Raji (cell line): ENCODE measurements around the gene YTHDF1.

Experiments used
- POLR2A ChIP-seq: IDR thresholded peaks from 2 replicates; pipeline ENCODE4 v1.6.1; 2011; ENCODE audit warnings: low read depth, low read length, control low read depth; ENCODE audit not compliant: insufficient read depth

Gene YTHDF1

GRCh38 chr20:63224412-63225081 lies 8.6 kb upstream of the YTHDF1 start:
- TF ChIP-seq POLR2A: no peak

- TF ChIP-seq POLR2A: no peak
These were observed 7.9 kb upstream of the YTHDF1 start for GRCh38 chr20:63223826-63224207.

DNA sequence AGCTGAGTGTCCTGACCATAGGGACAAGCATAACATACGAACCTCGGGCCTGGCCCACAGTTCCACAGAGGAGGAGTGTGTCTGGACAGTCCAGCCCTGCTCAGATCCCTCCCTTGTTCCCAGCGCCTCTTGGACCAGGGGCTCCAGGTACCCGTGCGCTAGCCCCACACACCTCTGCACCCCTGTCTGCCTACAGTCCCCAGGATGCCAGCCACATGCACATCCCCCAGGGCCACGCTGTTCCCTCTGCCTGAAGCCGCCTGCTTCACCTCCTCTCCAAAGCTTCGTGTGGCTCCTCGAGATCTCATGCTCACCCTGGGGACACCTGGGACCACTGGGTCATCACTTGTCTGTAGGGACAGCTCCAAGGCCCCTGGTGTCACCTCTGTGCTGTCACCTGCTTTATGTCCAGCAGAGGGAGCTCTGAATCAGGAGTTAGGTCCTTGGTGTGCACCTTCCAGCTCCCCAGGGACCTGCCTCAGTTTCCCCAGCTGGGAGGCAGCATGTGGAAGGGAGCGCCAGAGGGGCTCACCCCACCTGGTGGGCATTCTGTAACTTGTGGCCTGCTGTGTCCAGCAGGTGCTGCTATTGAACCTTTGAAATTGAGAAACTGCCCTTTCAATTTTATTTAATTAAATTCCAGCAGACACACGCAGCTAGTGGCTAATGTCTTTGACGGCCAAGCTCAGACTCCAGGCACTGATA lies 7.3 kb upstream of the YTHDF1 start:
- no peak for TF ChIP-seq POLR2A

- TF ChIP-seq POLR2A: no peak
These were observed 6.6 kb upstream of the YTHDF1 start for GRCh38 chr20:63222541-63222940.

DNA sequence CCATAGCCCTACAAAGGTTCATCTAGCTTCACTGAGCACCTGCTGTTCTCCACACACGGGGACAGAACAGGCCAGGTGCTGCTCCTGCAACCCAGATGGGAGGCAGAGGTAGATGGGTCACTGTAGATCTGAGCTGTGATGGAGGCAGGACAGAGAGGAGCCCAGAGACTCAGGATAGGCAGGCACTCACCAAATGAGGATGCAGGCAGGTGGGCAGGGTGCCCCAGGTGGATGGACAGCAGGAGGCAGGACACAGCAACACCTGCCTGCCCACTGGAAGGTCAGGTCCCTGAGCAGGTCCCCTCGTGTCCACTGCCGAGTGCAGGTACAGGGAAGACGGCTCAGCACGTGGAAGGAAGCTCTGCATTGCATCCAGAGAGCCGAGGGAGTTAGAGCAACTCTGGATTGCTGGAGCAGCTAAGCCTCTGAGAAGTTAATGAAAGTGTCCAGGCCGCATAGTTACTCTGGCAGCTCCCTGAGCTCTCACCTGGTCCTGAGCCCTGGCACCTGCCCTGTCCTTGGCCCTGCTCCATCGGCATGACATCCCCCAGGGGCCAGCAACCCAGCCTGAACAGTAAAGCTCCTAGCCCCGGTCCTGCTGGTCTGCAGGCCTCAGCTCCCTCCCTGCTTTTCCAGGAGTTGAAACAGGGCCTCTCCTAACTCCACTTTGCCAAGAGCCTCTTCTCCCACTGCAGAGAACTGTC lies 4.9 kb upstream of the YTHDF1 start:
- TF ChIP-seq POLR2A: no peak

DNA sequence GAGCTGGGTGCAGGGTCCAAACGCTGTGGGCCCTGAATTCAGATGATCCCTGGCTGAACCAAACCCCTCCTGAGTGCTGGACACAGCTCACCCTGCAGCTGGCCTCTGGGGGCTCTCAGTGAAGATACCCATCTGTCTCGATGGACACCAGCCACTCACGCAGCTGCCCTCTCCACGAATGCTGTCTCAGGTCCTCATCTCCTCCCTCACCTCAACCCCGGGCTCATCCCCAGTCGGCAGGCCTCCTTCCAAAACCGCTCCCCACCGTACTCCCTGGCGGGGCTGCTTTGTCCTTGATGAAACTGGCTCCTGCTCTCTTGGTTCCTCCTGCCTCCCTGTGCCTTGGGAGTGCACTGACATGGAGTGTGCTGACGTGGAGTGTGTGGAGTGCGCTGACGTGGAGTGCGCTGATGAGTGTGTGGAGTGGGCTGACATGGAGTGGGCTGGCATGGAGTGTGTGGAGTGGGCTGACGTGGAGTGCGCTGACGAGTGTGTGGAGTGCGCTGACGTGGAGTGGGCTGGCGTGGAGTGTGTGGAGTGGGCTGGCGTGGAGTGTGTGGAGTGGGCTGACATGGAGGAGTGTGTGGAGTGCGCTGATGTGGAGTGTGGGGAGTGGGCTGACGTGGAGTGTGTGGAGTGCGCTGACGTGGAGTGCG lies 4.1 kb upstream of the YTHDF1 start:
- no peak for TF ChIP-seq POLR2A

- TF ChIP-seq POLR2A: no peak
These were observed 3.5 kb upstream of the YTHDF1 start for GRCh38 chr20:63219447-63219821.

- no peak for TF ChIP-seq POLR2A
These were observed 2.9 kb upstream of the YTHDF1 start for GRCh38 chr20:63218701-63219446.

DNA sequence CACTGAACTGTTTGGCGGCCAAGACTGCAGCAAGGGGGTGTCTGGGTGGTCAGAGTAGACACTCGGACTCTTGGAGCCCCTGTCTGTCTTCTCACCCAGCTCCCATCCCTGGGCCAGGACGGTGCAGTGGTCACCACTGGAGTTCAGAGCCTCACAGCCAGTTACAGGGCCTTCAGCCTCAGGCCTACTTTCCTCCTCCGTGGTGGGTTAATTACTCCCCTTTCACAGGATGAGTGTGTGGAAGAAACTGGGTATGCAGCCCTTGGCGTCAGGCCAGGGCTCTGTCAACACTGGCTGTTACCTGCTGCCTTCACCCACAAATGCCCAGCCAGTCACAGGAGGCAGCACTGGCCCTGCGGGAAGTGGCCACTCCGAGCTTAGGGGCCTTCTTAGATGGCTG lies 1.8 kb upstream of the YTHDF1 start:
- no peak for TF ChIP-seq POLR2A

DNA sequence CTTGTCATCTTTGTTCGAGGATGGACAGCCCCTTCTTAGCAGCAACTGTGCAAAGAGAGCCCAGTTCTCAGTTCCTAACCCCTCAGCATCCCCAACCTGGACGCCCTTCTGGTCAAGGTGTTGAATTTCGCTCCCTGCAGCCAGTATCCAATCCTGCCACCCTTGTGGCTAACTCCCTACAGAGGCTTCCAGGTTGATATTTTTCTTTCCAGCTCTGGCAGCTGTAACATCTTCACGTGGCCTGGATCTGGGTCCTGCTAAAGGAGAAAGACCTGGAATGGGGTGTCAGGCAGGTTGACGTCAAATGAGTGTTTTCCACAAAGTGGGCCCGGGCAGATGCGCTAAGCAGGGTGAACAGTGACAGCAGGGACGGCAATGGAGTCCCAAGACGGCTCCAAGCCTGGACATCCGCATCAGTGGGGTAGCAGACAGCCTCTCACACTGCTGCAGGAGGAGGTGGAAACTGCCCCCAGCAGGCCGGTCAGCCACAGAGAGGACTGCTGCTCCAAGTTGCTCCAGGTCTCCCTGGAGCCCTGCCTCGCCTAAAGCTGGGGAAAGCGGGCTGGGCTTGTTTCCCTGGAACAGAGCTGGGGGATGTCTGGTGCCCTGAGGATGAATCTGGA lies 1.0 kb upstream of the YTHDF1 start:
- no peak for TF ChIP-seq POLR2A

DNA sequence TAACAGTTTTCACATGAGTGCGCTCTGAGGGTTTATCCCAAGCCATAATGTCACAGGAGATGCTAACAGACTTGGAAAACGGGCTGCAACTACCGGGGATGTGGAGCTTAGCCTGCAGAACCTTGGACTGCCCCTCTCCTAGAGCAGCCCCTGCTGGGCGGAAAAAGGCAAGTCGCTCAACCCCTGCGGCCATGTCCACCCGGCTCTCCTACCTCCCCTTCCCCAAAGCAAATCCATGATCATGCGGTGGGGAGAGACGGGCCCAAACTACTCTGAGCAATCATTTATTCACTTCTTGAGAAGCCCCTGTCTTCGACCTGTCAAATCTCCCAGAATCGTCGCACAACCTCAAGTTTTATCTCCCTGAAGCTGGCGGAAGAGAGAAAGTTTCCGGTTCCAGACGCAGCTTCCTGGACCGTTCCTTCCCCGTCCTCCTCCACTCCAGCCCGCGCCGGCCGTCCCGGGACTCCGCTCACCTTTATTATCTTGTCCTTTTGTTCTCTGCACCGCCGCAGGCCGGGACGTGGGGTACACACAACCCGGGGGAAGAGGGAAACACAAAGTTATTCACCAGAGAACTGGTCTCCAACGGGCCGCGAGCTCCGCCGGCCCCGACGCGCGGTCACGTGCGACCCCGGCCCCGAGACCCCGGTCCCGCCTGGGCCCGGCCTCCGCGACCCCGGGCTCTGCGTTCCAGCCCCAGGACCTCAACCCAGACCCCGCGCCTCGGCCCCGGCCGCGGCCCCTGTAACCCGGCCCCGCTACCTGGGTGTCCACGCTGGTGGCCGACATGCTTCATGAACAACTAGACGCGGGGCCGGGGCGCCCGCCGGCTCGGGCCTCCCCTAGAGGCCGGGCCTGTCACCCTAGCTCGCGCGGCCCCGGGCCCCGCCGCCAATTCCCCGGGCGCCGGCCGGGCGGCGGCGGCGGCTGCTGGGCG lies 560 bp downstream of the YTHDF1 start:
- TF ChIP-seq POLR2A: 0 out of 2 replicates have a peak, but pooled peaks have one; percentile 9

- no peak for TF ChIP-seq POLR2A
These were observed 1.4 kb downstream of the YTHDF1 start for GRCh38 chr20:63214514-63214913.

GRCh38 chr20:63212792-63213191 lies 3.1 kb downstream of the YTHDF1 start:
- TF ChIP-seq POLR2A: no peak

DNA sequence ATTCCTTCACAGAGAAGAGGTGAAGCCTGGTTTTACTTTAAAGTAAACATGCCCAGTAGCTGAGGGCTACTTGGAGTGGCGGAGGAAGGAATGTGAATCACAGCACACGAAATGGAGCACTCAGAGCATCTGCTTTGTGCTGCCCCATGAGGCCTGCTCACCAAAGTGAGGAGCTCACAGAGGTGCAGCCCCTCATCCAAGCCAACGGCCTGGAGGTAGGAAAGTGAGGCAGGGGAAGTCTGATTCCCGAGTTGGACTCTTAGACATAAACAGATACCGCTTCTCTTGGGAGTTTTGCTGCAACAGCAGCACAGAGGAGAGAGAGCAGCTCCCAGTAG lies 3.6 kb downstream of the YTHDF1 start:
- TF ChIP-seq POLR2A: no peak
